ENCODE measurements around the gene CREBRF. TPM values are rescaled to one million over a fixed set of nuclear protein-coding genes. Genes with fewer than 3 reads are reported as not detected.
"Not testable (repeated sequence)": the region's sequence is repeated elsewhere in the genome, so short reads cannot be mapped to it uniquely, and the experiment has no call there.

CREBRF gene
- total and polyA plus RNA-seq, 2 experiments from 2014 or later: 2.0 to 3.5 TPM

- ATAC-seq: no peak
- Mint-ChIP-seq H3K4me3 (no peak overlapping the region), H3K9me3 (no peaks in the 10 kb centered on the region; the same call in 2 of the 3 replicates), H3K27me3 (ENCODE audit: insufficient read depth, low read depth, poor library complexity) (peaks cover 2% of the 10 kb centered on the region), H3K4me1 (no peaks in the 10 kb centered on the region), H3K36me3 (ENCODE audit: low read depth) (peaks cover 29% of the 10 kb centered on the region), H3K27ac (no peak overlapping the region)
- Histone ChIP-seq H3K27ac (ENCODE audit: low read depth) (no peak overlapping the region), H3K4me3 (no peak overlapping the region), H4K20me1 (replicated peaks; ENCODE audit: insufficient read depth) (0 out of 2 replicates have a peak, but pooled peaks cover 3% of the 10 kb centered on the region), H3K4me2 (no peak overlapping the region), H3K9me2 (ENCODE audit: insufficient read depth) (no peaks in the 10 kb centered on the region), H3K27me3 (ENCODE audit: insufficient read depth) (no peaks in the 10 kb centered on the region), H2AFZ (no peak overlapping the region), H3K36me3 (ENCODE audit: insufficient read depth) (0 out of 2 replicates have a peak, but pooled peaks cover 3% of the 10 kb centered on the region), H3K4me1 (ENCODE audit: insufficient read depth) (no peaks in the 10 kb centered on the region), H3F3A (replicated peaks; ENCODE audit: low read depth) (no peaks in the 10 kb centered on the region), H3K79me2 (replicated peaks; ENCODE audit: insufficient read depth) (no peaks in the 10 kb centered on the region)
- no peak for DNase-seq (ENCODE audit: low spot score)
- no peak for TF ChIP-seq REST (IDR thresholded peaks at IDR 0.05; ENCODE audit: unreplicated experiment)
- TF ChIP-seq ZNF114 (CRISPR knock-in tag; IDR thresholded peaks at IDR 0.05): no peak
- TF ChIP-seq JUNB (IDR thresholded peaks at IDR 0.05; ENCODE audit: unreplicated experiment): no peak
- no peak for TF ChIP-seq ZNF462 (CRISPR knock-in tag; IDR thresholded peaks at IDR 0.05)
- no peak for TF ChIP-seq EZH2phosphoT487 (IDR thresholded peaks at IDR 0.05; ENCODE audit: unreplicated experiment)
Measured at GRCh38 chr5:173153842-173154241, 97.7 kb downstream of the CREBRF start.

GRCh38 chr5:173154619-173155018 is 98.5 kb downstream of the CREBRF start:
- H3K4me1 ChIP-seq (ENCODE audit: insufficient read depth); ATAC-seq; H3K9me2 ChIP-seq (ENCODE audit: insufficient read depth); H3K79me2 ChIP-seq (replicated peaks; ENCODE audit: insufficient read depth); H3K36me3 ChIP-seq (ENCODE audit: insufficient read depth); H3K4me3 ChIP-seq; H3K27me3 Mint-ChIP-seq (ENCODE audit: insufficient read depth, low read depth, poor library complexity); H4K20me1 ChIP-seq (replicated peaks; ENCODE audit: insufficient read depth); H3K27me3 ChIP-seq (ENCODE audit: insufficient read depth); H3K27ac Mint-ChIP-seq; H3K27ac ChIP-seq (ENCODE audit: low read depth); H3K4me3 Mint-ChIP-seq; H3K9me3 Mint-ChIP-seq; DNase-seq (ENCODE audit: low spot score); H3F3A ChIP-seq (replicated peaks; ENCODE audit: low read depth); H2AFZ ChIP-seq; H3K4me2 ChIP-seq; H3K4me1 Mint-ChIP-seq: not testable (repeated sequence)
- H3K36me3 Mint-ChIP-seq (ENCODE audit: low read depth): peaks cover 25% of the 10 kb centered on the region
